ENCODE results near the gene SPTAN1.

SPTAN1 gene

GRCh38 chr9:128615571-128615970 is 63.2 kb downstream of the SPTAN1 start:
- H3K9me3 ChIP-seq (ENCODE audit: control insufficient read depth, low read length), result no peaks in the 10 kb centered on the region
- H3K27me3 ChIP-seq (ENCODE audit: control insufficient read depth, insufficient read depth, low read length), result no peaks in the 10 kb centered on the region
- H3K4me1 ChIP-seq (ENCODE audit: control insufficient read depth, insufficient read depth, low read length), result no peaks in the 10 kb centered on the region
- no peak overlapping the region for H3K9ac ChIP-seq (ENCODE audit: low read length)
- H3K36me3 ChIP-seq (ENCODE audit: control insufficient read depth, insufficient read depth, low read length), result peaks cover 25% of the 10 kb centered on the region
- no peak overlapping the region for H3K4me3 ChIP-seq (ENCODE audit: low read length)

GRCh38 chr9:128617943-128618342 is 65.6 kb downstream of the SPTAN1 start:
- Histone ChIP-seq H3K4me3 (ENCODE audit: low read length) (no peak overlapping the region), H3K27me3 (ENCODE audit: control insufficient read depth, insufficient read depth, low read length) (no peaks in the 10 kb centered on the region), H3K36me3 (ENCODE audit: control insufficient read depth, insufficient read depth, low read length) (peaks cover 25% of the 10 kb centered on the region), H3K9me3 (ENCODE audit: control insufficient read depth, low read length) (no peaks in the 10 kb centered on the region), H3K9ac (ENCODE audit: low read length) (no peak overlapping the region), H3K4me1 (ENCODE audit: control insufficient read depth, insufficient read depth, low read length) (no peaks in the 10 kb centered on the region)

GRCh38 chr9:128619127-128619526 is 66.7 kb downstream of the SPTAN1 start:
- Histone ChIP-seq H3K4me1 (ENCODE audit: control insufficient read depth, insufficient read depth, low read length) (no peaks in the 10 kb centered on the region), H3K9me3 (ENCODE audit: control insufficient read depth, low read length) (no peaks in the 10 kb centered on the region), H3K9ac (ENCODE audit: low read length) (no peak overlapping the region), H3K36me3 (ENCODE audit: control insufficient read depth, insufficient read depth, low read length) (peaks cover 25% of the 10 kb centered on the region), H3K4me3 (ENCODE audit: low read length) (no peak overlapping the region), H3K27me3 (ENCODE audit: control insufficient read depth, insufficient read depth, low read length) (no peaks in the 10 kb centered on the region)

GRCh38 chr9:128619779-128620178 is 67.4 kb downstream of the SPTAN1 start:
- no peaks in the 10 kb centered on the region for H3K27me3 ChIP-seq (ENCODE audit: control insufficient read depth, insufficient read depth, low read length)
- H3K9ac ChIP-seq (ENCODE audit: low read length), result no peak overlapping the region
- no peaks in the 10 kb centered on the region for H3K4me1 ChIP-seq (ENCODE audit: control insufficient read depth, insufficient read depth, low read length)
- no peak overlapping the region for H3K4me3 ChIP-seq (ENCODE audit: low read length)
- H3K9me3 ChIP-seq (ENCODE audit: control insufficient read depth, low read length), result no peaks in the 10 kb centered on the region
- peaks cover 25% of the 10 kb centered on the region for H3K36me3 ChIP-seq (ENCODE audit: control insufficient read depth, insufficient read depth, low read length)

- H3K9ac ChIP-seq (ENCODE audit: low read length), result no peak overlapping the region
- H3K4me3 ChIP-seq (ENCODE audit: low read length), result no peak overlapping the region
- no peaks in the 10 kb centered on the region for H3K9me3 ChIP-seq (ENCODE audit: control insufficient read depth, low read length)
- H3K36me3 ChIP-seq (ENCODE audit: control insufficient read depth, insufficient read depth, low read length), result peaks cover 26% of the 10 kb centered on the region
- H3K4me1 ChIP-seq (ENCODE audit: control insufficient read depth, insufficient read depth, low read length), result peaks cover 7% of the 10 kb centered on the region
- no peaks in the 10 kb centered on the region for H3K27me3 ChIP-seq (ENCODE audit: control insufficient read depth, insufficient read depth, low read length)
These were observed 69.5 kb downstream of the SPTAN1 start for GRCh38 chr9:128621730-128622455.

GRCh38 chr9:128624566-128624965 is 72.2 kb downstream of the SPTAN1 start:
- no peaks in the 10 kb centered on the region for H3K27me3 ChIP-seq (ENCODE audit: control insufficient read depth, insufficient read depth, low read length)
- H3K4me1 ChIP-seq (ENCODE audit: control insufficient read depth, insufficient read depth, low read length), result peaks cover 7% of the 10 kb centered on the region
- no peaks in the 10 kb centered on the region for H3K9me3 ChIP-seq (ENCODE audit: control insufficient read depth, low read length)
- H3K9ac ChIP-seq (ENCODE audit: low read length), result no peak overlapping the region
- H3K36me3 ChIP-seq (ENCODE audit: control insufficient read depth, insufficient read depth, low read length), result peaks cover 19% of the 10 kb centered on the region
- no peak overlapping the region for H3K4me3 ChIP-seq (ENCODE audit: low read length)

GRCh38 chr9:128625391-128626146 is 73.2 kb downstream of the SPTAN1 start:
- Histone ChIP-seq H3K9me3 (ENCODE audit: control insufficient read depth, low read length) (no peaks in the 10 kb centered on the region), H3K4me3 (ENCODE audit: low read length) (no peak overlapping the region), H3K27me3 (ENCODE audit: control insufficient read depth, insufficient read depth, low read length) (no peaks in the 10 kb centered on the region), H3K9ac (ENCODE audit: low read length) (no peak overlapping the region), H3K36me3 (ENCODE audit: control insufficient read depth, insufficient read depth, low read length) (peaks cover 14% of the 10 kb centered on the region), H3K4me1 (ENCODE audit: control insufficient read depth, insufficient read depth, low read length) (peaks cover 7% of the 10 kb centered on the region)

- no peak overlapping the region for H3K9ac ChIP-seq (ENCODE audit: low read length)
- H3K4me1 ChIP-seq (ENCODE audit: control insufficient read depth, insufficient read depth, low read length), result peaks cover 7% of the 10 kb centered on the region
- H3K4me3 ChIP-seq (ENCODE audit: low read length), result no peak overlapping the region
- peaks cover 14% of the 10 kb centered on the region for H3K36me3 ChIP-seq (ENCODE audit: control insufficient read depth, insufficient read depth, low read length)
- no peaks in the 10 kb centered on the region for H3K27me3 ChIP-seq (ENCODE audit: control insufficient read depth, insufficient read depth, low read length)
- no peaks in the 10 kb centered on the region for H3K9me3 ChIP-seq (ENCODE audit: control insufficient read depth, low read length)
These were observed 73.8 kb downstream of the SPTAN1 start for GRCh38 chr9:128626181-128626580.

GRCh38 chr9:128627127-128627715 is 74.8 kb downstream of the SPTAN1 start:
- Histone ChIP-seq H3K27me3 (ENCODE audit: control insufficient read depth, insufficient read depth, low read length) (no peaks in the 10 kb centered on the region), H3K4me3 (ENCODE audit: low read length) (no peak overlapping the region), H3K9me3 (ENCODE audit: control insufficient read depth, low read length) (no peaks in the 10 kb centered on the region), H3K4me1 (ENCODE audit: control insufficient read depth, insufficient read depth, low read length) (peaks cover 7% of the 10 kb centered on the region), H3K9ac (ENCODE audit: low read length) (no peak overlapping the region), H3K36me3 (ENCODE audit: control insufficient read depth, insufficient read depth, low read length) (peaks cover 17% of the 10 kb centered on the region)

GRCh38 chr9:128627906-128628305 is 75.5 kb downstream of the SPTAN1 start:
- H3K4me3 ChIP-seq (ENCODE audit: low read length), result no peak overlapping the region
- no peaks in the 10 kb centered on the region for H3K27me3 ChIP-seq (ENCODE audit: control insufficient read depth, insufficient read depth, low read length)
- peaks cover 19% of the 10 kb centered on the region for H3K36me3 ChIP-seq (ENCODE audit: control insufficient read depth, insufficient read depth, low read length)
- H3K9me3 ChIP-seq (ENCODE audit: control insufficient read depth, low read length), result no peaks in the 10 kb centered on the region
- no peak overlapping the region for H3K9ac ChIP-seq (ENCODE audit: low read length)
- H3K4me1 ChIP-seq (ENCODE audit: control insufficient read depth, insufficient read depth, low read length), result peaks cover 7% of the 10 kb centered on the region

- H3K27me3 ChIP-seq (ENCODE audit: control insufficient read depth, insufficient read depth, low read length), result no peaks in the 10 kb centered on the region
- H3K9ac ChIP-seq (ENCODE audit: low read length), result no peak overlapping the region
- no peaks in the 10 kb centered on the region for H3K9me3 ChIP-seq (ENCODE audit: control insufficient read depth, low read length)
- peaks cover 9% of the 10 kb centered on the region for H3K4me1 ChIP-seq (ENCODE audit: control insufficient read depth, insufficient read depth, low read length)
- H3K36me3 ChIP-seq (ENCODE audit: control insufficient read depth, insufficient read depth, low read length), result peaks cover 25% of the 10 kb centered on the region
- H3K4me3 ChIP-seq (ENCODE audit: low read length), result no peak overlapping the region
These were observed 76.2 kb downstream of the SPTAN1 start for GRCh38 chr9:128628471-128629048.

- Histone ChIP-seq H3K36me3 (ENCODE audit: control insufficient read depth, insufficient read depth, low read length) (peaks cover 28% of the 10 kb centered on the region), H3K27me3 (ENCODE audit: control insufficient read depth, insufficient read depth, low read length) (no peaks in the 10 kb centered on the region), H3K4me1 (ENCODE audit: control insufficient read depth, insufficient read depth, low read length) (peaks cover 13% of the 10 kb centered on the region), H3K4me3 (ENCODE audit: low read length) (no peak overlapping the region), H3K9me3 (ENCODE audit: control insufficient read depth, low read length) (no peaks in the 10 kb centered on the region), H3K9ac (ENCODE audit: low read length) (no peak overlapping the region)
These were observed 76.7 kb downstream of the SPTAN1 start for GRCh38 chr9:128629136-128629535.
